ENCODE data around the gene TBC1D4.
"Not testable (repeated sequence)": the region's sequence is repeated elsewhere in the genome, so short reads cannot be mapped to it uniquely, and the experiment has no call there.

TBC1D4 gene

DNA sequence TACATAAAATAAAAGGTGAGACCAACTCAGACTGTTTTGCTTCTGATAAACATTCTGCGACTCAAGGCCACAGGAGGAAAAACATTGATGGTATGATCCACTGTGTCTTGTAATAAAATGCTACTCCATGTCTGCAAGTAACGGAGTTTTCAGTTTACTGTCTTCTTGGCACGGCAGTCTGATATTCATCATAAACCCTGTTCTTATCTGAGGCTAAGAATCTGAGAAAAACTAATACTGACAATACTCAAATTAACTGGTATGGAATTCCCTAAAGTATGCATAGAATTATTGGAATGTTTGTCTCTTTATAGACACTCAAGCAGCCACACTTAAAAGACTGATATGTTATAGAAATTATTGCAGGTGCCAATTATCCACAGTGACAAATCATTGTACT, 125.5 kb downstream of the TBC1D4 start:
- DNase-seq (ENCODE audit: low spot score): no peak

DNA sequence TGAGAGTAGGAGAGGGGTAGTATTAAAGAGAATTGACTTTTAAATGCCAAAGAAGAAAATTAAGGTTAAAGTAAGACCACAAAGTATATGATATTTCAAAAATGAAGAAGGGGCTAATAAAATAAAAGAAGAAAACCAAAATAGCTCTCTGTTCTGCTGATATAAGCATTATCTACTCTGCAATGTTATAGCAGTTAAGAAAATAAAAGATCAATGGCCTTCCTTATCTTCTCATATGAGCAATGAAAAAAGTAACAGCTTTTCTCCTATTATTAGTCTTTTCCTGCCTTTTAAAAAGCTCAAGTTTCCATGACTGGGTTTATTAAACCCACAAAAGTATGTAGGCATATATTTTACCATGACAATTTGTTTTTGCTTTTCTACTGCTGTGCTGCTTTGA, 126.4 kb downstream of the TBC1D4 start:
- no peak for DNase-seq (ENCODE audit: low spot score)

DNA sequence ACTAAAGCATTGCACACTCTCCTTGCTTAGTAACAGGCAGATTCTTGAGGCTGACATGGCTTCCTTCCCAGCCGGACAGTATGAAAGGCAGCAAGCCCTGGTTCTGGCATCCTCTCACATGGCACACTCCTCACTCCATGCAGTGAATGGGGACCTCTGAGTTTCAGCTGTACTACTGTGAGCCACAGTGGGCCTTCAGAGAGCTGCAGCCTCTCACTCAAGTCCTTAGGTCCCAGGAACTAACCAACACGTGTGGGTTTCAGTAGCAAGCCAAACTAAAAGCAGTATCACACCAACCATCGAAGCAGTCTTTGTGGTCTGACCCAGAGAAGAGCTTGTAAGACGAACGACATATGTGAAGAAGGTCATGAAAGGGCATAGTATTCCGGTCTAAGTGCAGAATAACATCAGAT, 128.2 kb downstream of the TBC1D4 start:
- DNase-seq (ENCODE audit: low spot score): no peak

DNA sequence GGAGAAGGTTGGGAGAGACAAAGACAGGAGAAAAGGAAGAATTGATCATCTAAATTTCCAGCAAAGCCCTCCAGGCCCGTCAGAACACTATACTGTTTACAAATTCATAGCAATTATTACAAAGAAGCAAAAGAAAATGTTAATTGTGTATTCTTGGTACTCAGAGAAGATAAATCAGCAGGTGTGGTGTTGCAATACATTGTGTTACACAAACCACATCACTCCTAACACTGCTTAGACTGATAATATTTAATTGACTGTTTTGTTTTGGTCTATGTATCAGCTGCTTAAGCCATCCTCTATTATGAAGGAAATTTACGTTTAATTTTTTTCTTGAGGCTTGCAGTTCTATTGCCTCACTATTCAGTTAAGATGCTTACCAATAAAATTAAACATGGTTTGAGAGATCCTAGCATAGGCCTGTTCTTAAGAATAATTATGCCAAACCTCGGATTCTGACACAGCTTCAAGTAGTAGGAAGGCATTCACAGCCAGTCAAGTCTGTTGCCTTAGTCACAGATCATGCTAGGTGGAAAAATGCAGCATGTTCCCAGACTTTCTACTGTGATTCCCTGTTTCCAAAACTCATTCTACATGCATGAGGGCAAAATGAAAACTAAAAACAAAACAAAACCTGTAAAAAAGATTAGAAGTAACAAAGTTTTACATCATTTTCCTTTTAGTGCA, 129.2 kb downstream of the TBC1D4 start:
- no peak for DNase-seq (ENCODE audit: low spot score)

DNA sequence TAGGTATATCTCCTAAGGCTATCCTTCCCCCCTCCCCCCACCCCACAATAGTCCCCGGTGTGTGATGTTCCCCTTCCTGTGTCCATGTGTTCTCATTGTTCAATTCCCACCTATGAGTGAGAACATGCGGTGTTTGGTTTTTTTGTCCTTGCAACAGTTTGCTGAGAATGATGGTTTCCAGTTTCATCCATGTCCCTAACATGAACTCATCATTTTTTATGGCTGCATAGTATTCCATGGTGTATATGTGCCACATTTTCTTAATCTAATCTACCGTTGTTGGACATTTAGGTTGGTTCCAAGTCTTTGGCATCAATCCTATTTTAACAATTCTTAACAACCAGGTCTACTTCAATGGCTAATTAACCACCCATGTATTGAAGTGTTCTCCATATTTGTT, 130.4 kb downstream of the TBC1D4 start:
- not testable (repeated sequence) for DNase-seq (ENCODE audit: low spot score)

DNA sequence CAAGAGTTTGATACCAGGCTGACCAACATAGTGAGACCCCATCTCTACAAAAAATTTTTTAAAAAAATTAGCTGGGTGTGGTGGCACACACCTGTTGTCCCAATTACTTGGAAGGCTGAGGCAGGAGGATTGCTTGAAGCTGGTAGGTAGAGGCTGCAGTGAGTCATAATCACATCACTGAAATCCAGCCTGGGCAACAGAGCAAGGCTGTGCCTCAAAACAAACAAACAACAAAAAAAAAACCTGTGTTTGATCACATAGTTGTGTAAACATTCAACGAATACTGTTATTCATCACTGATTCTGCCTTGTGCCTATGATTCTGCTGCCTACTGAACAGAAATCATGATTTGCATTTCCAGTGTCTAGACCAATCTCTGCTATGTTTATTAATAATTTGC, 134.0 kb downstream of the TBC1D4 start:
- DNase-seq (ENCODE audit: low spot score): peak; percentile 13

DNA sequence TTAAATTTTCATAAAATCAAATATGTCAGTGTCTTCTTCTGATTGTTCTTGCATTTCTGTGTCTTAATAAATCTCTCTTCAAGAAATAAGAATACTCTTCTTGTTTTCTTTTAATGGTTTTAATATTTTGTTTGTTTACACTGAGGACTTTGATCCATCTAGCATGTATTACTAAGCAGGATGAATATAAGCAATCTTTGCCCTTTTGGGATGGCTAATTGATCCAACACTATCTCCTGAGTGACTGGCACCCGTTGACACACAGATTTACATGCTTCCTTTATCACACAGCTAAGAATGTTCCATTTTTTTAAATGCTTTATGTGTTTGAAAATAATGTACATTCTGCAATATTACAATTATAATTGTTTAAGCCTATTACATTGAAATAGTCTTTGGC, 134.5 kb downstream of the TBC1D4 start:
- DNase-seq (ENCODE audit: low spot score): no peak

DNA sequence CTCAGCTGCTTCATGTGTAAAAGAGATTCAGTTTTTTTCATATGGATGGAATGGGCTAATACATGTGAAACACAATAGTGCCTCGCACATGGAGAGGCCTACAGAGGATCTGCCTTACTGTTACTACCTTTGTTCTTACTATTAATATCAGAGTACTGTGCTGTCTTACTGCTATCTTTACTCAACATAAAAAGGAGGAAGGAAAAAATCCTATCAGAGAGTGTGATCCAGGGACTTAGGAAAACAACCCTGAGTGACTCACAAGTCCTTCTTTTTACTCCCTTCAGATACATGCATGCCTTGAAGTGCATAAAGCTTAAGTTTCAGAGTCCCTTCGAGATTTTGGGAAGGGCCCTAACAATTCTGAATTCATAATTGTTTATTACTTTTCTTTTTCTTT, 136.8 kb downstream of the TBC1D4 start:
- DNase-seq (ENCODE audit: low spot score): no peak

DNA sequence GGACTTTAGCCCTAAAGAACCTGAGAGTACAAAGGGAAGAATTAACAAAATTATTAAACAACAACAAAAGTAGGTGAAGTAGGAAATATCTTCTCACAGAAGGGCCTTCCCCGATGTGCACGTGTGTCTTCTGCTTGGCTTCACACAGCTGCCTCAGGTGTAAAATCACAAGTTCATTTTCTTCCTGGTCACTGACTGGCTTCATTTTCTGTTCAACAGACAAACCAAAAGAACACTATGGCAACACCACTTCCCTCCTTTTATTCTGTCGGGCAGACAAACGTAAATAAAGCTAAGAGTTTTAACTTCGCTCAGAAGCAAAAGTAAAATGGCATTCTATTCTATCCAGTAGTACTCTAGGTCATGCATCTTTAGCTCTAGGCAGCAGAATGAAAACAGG, 140.9 kb downstream of the TBC1D4 start:
- no peak for DNase-seq (ENCODE audit: low spot score)

DNA sequence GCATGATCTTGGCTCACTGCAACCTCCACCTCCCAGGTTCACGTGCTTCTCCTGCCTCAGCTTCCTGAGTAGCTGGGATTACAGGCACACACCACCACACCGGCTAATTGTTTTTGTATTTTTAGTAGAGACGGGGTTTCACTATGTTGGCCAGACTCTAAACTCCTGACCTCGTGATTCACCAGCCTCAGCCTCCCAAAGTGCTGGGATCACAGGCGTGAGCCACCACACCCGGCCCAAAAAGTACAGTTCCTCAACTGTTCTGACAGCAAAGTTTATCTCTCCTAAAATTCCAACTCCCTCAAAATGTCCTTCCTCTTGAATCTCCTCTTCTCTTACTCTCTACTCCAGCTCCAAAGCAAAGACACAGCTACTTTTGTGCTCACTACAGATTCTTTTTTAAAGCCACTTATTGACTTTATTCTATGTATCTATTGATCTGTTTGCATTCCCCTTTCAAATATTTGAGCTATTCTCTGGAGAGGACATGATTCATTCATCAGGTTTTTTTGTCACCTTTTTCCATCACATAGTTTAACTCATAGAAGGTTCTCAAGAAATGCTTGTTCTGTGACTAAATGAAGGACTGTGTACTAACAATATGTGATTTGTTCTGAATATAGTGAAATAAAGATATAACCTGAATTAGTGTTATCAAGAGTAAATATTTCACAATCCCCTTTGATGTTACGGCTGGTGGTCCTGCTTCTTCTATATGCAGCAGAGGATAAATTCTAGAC, 142.2 kb downstream of the TBC1D4 start:
- no peak for DNase-seq (ENCODE audit: low spot score)

DNA sequence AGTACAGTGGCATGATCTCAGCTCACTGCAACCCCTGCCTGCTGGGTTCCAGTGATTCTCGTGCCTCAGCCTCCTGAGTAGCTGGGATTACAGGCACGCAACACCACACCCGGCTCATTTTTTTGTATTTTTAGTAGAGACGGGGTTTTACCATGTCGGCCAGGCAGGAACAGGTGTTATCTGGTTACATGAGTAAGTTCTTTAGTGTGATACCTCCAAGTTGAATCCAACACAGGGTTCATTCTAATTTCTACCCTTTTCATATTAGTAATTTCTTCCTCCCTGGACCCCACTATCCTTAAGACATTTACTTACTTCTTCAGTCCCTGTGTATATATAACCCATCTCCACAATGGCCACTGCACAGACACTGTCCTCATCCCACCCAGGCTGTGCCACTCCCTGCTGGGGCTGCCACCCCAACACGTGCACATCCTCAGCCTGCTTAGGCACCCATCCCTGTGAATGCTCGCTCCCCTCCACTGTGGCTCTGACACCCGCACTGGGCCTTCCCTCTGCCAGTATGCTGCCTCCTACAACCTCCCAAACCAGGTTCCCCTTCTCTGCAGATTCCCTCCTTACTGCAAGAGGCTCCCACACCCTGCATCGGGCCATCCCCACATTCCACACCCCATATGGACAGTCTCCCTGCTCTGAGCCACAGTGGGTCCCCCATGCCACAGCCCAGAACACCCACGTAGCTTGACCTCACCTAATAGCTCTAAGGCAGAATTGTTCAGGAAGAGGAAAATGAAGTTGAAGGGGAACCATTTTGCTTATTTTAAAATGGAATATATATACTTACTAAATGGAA, 147.1 kb downstream of the TBC1D4 start:
- no peak for DNase-seq (ENCODE audit: low spot score)

DNA sequence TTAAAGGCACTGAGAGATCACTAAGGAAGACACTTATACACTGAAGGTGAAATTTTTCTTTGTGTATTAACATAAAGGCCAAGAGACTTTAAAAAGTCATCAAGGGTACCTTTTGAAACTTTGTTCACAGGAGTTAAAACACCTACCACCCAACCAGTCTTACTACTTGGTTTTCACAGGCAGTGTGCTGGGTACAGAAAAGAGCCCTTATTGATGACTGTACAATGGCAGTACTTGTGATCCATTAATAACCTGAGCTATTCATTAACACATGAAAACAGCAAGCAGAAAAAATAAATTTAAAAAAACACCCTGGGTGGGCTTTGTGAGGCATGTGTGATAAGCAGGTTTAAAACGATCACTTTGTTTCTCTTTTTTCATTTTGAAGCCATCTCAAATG, 148.9 kb downstream of the TBC1D4 start:
- peak; percentile 15 for DNase-seq (ENCODE audit: low spot score)

DNA sequence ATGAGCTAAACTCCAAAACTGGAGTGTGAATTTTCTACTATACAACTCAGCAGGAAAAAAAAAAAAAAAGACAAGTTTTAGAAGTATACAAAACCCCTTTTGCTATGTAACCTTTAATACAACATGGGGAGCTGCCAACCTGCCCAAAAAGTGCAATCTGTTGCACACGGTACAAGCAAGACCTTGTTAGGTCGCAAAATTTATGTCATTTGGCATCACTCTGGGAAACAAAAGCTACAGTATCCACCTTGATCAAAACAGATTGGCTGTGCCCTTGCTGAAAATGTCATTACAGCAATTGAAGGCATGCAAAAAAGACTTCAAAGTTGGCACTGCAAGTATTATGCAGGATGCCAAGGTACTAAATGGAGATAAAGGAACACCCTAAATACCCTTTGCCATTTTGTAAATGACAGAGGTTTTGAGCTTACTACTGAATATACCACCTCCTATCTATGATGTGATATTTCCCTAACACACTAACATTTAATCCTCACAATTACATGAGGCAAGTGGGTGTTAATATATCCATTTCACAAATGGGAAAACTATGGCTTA, 150.1 kb downstream of the TBC1D4 start:
- DNase-seq (ENCODE audit: low spot score): no peak

DNA sequence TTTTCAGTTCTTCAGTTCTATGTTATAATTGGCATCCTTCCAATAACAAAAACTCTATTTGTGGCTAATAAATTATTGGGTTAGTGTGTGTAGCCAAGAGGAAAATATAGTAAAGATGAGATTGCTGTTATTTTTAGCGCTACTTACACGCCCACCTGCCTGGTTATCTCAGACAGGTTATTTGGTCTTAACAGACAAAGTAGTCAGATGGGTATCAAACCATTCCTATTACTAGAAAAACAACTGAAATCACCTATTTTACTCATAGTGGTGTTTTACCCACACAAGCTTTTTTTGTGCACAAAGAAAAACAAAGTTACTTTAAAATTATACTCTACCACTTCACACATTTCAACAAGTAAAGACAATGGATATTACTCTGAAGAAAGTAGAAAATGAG, 151.2 kb downstream of the TBC1D4 start:
- DNase-seq (ENCODE audit: low spot score): no peak

DNA sequence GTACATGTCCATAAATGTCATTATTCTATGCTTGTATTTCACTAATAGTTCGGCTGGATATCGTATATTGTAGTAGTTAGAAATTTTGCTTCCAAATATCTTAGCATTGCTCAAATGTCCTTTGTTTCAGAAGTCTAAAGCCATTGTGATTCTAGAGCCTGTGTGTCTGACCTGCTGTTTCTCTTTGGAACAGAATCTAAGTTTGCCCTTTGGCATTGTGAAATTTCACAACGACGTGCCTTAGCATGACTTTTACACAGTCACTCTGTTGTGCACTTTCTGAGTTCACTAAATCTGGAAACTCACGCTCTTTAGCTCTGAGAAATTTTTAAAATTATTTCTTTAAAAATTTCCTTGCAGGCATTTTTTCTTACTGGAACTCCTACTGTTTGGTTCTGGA, 152.2 kb downstream of the TBC1D4 start:
- DNase-seq (ENCODE audit: low spot score): no peak

DNA sequence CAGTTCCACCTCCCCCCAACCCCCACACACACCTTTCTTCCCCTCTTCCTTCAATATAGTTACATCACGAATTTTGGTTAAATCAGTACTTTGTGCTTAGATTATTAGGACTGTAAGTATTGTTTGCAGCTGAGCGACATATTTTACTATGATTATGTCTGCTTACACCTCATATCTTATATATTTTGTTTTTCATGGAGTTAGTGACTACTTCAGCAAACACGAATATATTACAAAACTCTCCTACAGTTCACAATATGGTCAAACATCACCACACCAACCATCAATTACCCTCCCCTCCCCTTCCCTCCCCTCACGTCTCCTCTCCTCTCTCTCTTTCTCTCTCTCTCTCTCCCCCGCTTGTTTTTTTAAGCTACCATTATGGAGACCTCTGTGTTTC, 152.9 kb downstream of the TBC1D4 start:
- no peak for DNase-seq (ENCODE audit: low spot score)

DNA sequence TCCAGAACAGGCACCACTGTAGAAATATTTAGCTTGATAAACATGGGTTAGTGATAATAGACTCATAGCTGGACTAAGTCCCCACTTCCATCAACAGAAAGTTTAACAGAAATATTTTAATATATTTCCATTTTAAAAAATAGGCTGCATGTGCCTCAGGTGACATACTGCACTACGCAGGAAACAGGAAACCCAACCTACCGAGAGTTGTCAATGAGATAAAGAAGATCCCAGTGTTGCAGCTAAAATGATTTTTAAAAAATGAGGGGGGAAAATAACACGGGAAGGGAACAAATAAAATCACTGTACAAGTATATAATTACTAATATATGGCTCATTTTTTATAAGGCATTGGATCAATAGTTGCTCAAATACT, 154.8 kb downstream of the TBC1D4 start:
- no peak for DNase-seq (ENCODE audit: low spot score)

DNA sequence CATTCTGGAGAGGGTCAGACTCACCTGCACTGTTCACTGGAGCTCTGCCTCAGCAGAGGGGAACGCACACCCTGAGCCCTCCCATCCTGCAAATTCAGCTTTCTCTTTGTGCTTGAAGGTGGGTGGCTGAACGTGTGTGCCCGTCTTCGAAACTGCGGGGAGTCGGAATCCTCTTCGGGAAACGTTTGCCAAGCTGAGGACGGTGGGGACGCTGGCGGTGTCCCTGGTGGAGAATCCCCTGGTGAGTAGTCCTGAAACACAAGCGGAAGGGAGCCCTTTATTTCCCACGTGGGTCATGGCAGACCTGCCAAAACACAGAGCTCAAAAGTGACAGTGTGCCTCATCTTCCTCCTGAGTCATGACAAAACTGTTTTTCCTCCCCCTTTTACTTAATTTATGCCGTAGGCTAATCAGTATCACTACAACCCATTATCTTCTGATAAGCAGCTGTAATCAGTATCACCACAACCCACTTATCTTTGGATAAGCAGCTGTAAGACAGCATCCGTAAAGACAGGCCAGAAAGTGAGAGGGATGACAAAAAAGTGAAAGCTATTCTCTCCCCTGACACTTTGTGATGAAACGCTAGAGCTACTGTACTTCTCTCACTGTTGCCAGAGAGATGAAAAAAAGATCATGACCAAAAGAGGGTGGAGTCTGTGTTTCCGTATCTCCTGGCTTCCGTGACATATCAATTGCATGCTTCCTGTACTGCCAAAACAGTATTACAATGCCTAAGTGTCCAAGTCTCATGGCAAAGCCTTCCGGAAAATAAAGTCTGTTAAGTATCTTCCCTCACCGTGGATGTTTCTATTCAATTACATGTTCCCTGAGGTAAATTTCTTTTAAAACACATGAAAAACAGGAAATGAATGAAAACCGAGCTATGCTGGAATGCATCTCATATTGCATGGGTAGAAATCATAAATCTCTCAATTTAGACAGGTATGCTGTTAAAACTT, 155.5 kb downstream of the TBC1D4 start:
- DNase-seq (ENCODE audit: low spot score): no peak

DNA sequence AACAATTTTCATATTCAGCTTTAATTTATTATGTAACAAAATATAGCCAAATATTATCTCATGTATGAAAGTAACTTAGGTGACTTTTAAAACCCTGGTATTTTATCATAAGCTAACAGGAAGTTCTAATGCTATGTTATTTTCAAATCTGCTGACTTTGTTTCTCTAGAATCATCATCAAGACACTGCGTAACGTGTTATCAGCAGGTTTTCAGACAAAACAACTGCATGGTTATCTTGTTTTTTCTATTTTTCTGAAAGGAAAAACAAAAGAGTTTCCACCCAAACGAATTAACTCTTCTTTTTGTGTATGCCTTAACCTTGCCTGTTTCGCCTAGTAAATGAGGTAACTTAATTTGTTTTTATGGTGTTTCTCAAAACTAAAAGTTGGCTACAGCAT, 156.3 kb downstream of the TBC1D4 start:
- no peak for DNase-seq (ENCODE audit: low spot score)

DNA sequence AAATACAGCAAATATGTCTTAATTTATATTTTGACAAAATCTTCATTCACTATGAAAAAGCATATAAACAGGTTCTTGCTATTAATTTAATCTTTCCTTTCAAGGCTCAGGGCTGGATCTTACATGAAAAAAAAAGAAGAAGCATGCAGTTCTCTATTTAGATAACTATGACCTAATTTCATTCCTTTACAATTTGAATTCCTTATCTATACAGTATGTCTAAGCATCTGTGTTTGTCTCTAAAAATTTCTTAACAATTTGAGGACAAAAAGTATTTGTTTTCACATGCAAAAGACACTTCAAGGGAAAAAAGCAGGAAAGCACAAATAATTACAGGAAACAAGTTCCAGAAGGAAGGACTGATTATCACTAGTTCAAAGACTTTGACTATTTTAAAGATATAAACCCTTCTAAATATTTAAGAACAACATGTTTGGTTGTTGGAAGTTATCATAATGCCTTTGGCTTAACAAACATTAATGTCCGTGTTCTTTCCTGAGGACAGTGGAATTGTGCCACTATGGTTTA, 157.5 kb downstream of the TBC1D4 start:
- DNase-seq (ENCODE audit: low spot score): no peak

DNA sequence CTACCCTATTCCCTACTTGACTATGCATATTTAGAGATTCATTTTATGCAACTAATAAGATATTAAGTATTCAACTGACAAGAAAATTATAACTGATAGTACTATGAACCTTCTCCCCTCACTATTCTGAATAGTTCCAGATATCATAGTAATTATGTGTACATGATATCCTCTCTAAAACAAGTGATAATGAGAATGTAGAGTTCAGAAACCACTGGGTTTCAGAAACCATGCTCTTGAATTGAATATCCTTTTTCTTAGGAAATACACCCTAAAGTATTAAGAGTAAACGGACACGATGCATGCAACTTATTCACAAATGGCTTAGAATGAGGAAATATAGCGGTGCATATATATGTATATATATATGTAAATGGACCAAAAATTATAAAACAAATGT, 160.9 kb downstream of the TBC1D4 start:
- DNase-seq (ENCODE audit: low spot score): no peak
